Neural progenitor cell (in vitro differentiated cells): ENCODE data around the gene SMOC2. TPM values are rescaled to one million over a fixed set of nuclear protein-coding genes. Genes with fewer than 3 reads are reported as not detected.
A peak's percentile ranks its signal among the peaks of the same experiment; 100 is the strongest.

ENCODE experiments used
- DNase-seq: peaks from one replicate; pipeline ENCODE4 v3.0.0-alpha.2; 2016; ENCODE audit warnings: low spot score
- H2AFZ ChIP-seq: fragments of 200-600 bp; sonication (generic); replicated peaks from 2 replicates; pipeline ENCODE4 v1.6.1; 2016; ENCODE audit warnings: antibody characterized with exemption
- H3F3A ChIP-seq: fragments of 200-600 bp; sonication (generic); 2 replicates; pipeline ENCODE4 v1.6.1; 2016; ENCODE audit warnings: antibody characterized with exemption, low read depth
- H3K27ac ChIP-seq: fragments of 200-600 bp; sonication (generic); 2 replicates; pipeline ENCODE4 v1.5.1; 2016; ENCODE audit warnings: mild to moderate bottlenecking
- H3K27me3 ChIP-seq: fragments of 200-600 bp; sonication (generic); 2 replicates; pipeline ENCODE4 v1.6.1; 2016; ENCODE audit warnings: mild to moderate bottlenecking, moderate library complexity
- H3K36me3 ChIP-seq: fragments of 200-600 bp; sonication (generic); 2 replicates; pipeline ENCODE4 v1.5.1; 2016
- H3K4me1 ChIP-seq: fragments of 200-600 bp; sonication (generic); 2 replicates; pipeline ENCODE4 v1.6.1; 2016; ENCODE audit warnings: mixed run types
- H3K4me2 ChIP-seq: fragments of 200-600 bp; sonication (generic); 2 replicates; pipeline ENCODE4 v1.6.1; 2016
- H3K4me3 ChIP-seq: fragments of 200-600 bp; sonication (generic); 2 replicates; pipeline ENCODE4 v1.5.1; 2016
- H3K79me2 ChIP-seq: fragments of 200-600 bp; sonication (generic); 2 replicates; pipeline ENCODE4 v1.6.1; 2016; ENCODE audit warnings: low read depth
- H3K9ac ChIP-seq: fragments of 200-600 bp; sonication (generic); 2 replicates; pipeline ENCODE4 v1.6.1; 2016
- H3K9me3 ChIP-seq: fragments of 200-600 bp; sonication (generic); 2 replicates; pipeline ENCODE4 v1.5.1; 2016; ENCODE audit warnings: low read depth
- H4K20me1 ChIP-seq: fragments of 200-600 bp; sonication (generic); 2 replicates; pipeline ENCODE4 v1.6.1; 2016; ENCODE audit warnings: low read depth
- H3K27ac Mint-ChIP-seq: 3 replicates; pipeline ENCODE4 v1.8.0; 2021; ENCODE audit warnings: mixed read lengths
- H3K27me3 Mint-ChIP-seq: 2 replicates; pipeline ENCODE4 v1.8.0; 2022; ENCODE audit warnings: low read depth, mild to moderate bottlenecking, inconsistent platforms, moderate library complexity, mixed read lengths; ENCODE audit not compliant: insufficient read depth
- H3K36me3 Mint-ChIP-seq: 3 replicates; pipeline ENCODE4 v1.8.0; 2021; ENCODE audit warnings: mixed read lengths
- H3K4me1 Mint-ChIP-seq: 3 replicates; pipeline ENCODE4 v1.8.0; 2021; ENCODE audit warnings: mixed read lengths
- H3K4me3 Mint-ChIP-seq: 3 replicates; pipeline ENCODE4 v1.8.0; 2021; ENCODE audit warnings: mild to moderate bottlenecking, moderate library complexity, mixed read lengths
- H3K9me3 Mint-ChIP-seq: 3 replicates; pipeline ENCODE4 v1.8.0; 2020; ENCODE audit warnings: mixed read lengths
- CTCF ChIP-seq: fragments of 200-600 bp; sonication (generic); IDR thresholded peaks from 2 replicates; pipeline ENCODE4 v1.5.1; 2017; ENCODE audit warnings: antibody characterized with exemption, mild to moderate bottlenecking
- EZH2 ChIP-seq: fragments of 200-600 bp; sonication (generic); IDR thresholded peaks from 2 replicates; pipeline ENCODE4 v1.6.1; 2017; ENCODE audit warnings: antibody characterized with exemption, mild to moderate bottlenecking, moderate library complexity
- EZH2phosphoT487 ChIP-seq: fragments of 200-600 bp; sonication (generic); IDR thresholded peaks from 2 replicates; pipeline ENCODE4 v1.6.1; 2017; ENCODE audit warnings: antibody characterized with exemption
- total RNA-seq: library from RNA; depleted of rRNA; stranded (reverse); fragments of >200 nt; gene quantifications from 2 replicates; pipeline ENCODE4 v1.2.3, GENCODE V29; 2015; ENCODE audit warnings: low replicate concordance

Gene SMOC2
- total RNA-seq, 1 donor from 2014 or later, result 0.75 TPM

DNA sequence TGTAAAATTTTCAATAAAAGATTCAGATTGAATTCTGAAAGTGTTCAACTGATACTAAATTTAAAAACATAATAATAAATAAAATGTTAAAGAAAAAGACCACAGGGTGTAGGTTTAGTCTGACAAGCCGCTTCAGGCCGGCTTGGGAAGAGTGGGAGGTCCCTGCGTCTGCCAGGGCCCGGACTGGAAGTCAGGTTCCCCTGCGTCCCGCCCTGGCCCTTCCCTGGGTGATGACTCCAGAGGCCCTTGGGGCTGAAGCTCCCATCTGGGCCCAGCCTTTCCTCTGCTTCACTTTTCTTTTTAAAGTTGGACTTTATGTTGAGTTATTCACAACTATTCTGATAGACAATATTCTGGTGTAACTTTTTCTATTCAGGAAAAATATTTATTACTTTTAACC lies 93.3 kb downstream of the SMOC2 start:
- no peak overlapping the region for H2AFZ ChIP-seq
- TF ChIP-seq EZH2phosphoT487 (no peak), EZH2 (no peak)
- no peaks in the 10 kb centered on the region for H3K36me3 ChIP-seq
- peaks cover 35% of the 10 kb centered on the region for H3K4me1 ChIP-seq
- no peaks in the 10 kb centered on the region for H3K79me2 ChIP-seq
- H3K27me3 Mint-ChIP-seq, result peaks cover 8% of the 10 kb centered on the region
- H3K27ac ChIP-seq, result no peak overlapping the region
- no peaks in the 10 kb centered on the region for H3K9me3 Mint-ChIP-seq
- no peak for DNase-seq
- H3K4me3 Mint-ChIP-seq, result no peak overlapping the region
- H3K27ac Mint-ChIP-seq, result no peak overlapping the region
- no peak overlapping the region for H3K4me3 ChIP-seq
- H3K27me3 ChIP-seq, result no peaks in the 10 kb centered on the region
- peaks cover 41% of the 10 kb centered on the region for H3K4me1 Mint-ChIP-seq
- no peak overlapping the region for H3K4me2 ChIP-seq
- H3K9me3 ChIP-seq, result no peaks in the 10 kb centered on the region
- no peak overlapping the region for H3K9ac ChIP-seq
- peaks cover 12% of the 10 kb centered on the region for H3F3A ChIP-seq
- no peaks in the 10 kb centered on the region for H3K36me3 Mint-ChIP-seq
- no peaks in the 10 kb centered on the region for H4K20me1 ChIP-seq

- Mint-ChIP-seq H3K27ac (no peak overlapping the region), H3K9me3 (no peaks in the 10 kb centered on the region), H3K36me3 (no peaks in the 10 kb centered on the region), H3K4me3 (no peak overlapping the region), H3K27me3 (peaks cover 10% of the 10 kb centered on the region), H3K4me1 (peaks cover 30% of the 10 kb centered on the region)
- Histone ChIP-seq H3K9me3 (no peaks in the 10 kb centered on the region), H3K4me1 (peaks cover 38% of the 10 kb centered on the region), H3K27me3 (no peaks in the 10 kb centered on the region), H3K79me2 (no peaks in the 10 kb centered on the region), H3F3A (peaks cover 12% of the 10 kb centered on the region), H4K20me1 (no peaks in the 10 kb centered on the region), H2AFZ (no peak overlapping the region), H3K4me2 (no peak overlapping the region), H3K9ac (no peak overlapping the region), H3K27ac (no peak overlapping the region), H3K4me3 (no peak overlapping the region), H3K36me3 (no peaks in the 10 kb centered on the region)
- DNase-seq, result no peak
- TF ChIP-seq EZH2 (no peak), CTCF (no peak), EZH2phosphoT487 (no peak)
Observed at GRCh38 chr6:168535711-168536110, 94.7 kb downstream of the SMOC2 start.

DNA sequence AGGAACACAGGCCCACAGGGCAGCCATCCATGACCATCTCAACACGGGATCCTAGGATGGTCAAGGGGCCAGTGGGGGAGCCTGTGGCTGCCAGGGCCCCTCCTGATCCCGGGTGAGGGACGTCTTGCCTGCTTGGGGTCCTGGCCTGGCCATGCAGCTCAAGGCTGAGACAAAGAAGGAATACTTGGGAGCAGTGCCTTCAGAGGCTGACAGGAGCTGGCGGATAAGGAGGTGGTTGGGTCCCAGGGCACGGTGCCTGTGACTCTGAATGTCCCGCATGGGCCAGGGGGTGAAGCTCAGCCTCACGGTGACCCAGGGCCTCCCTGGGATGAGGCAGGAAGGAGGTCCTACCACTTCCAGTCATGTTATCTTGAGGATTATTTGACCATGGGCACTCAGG lies 95.2 kb downstream of the SMOC2 start:
- peaks cover 12% of the 10 kb centered on the region for H3F3A ChIP-seq
- H3K9me3 ChIP-seq, result no peaks in the 10 kb centered on the region
- H3K4me2 ChIP-seq, result no peak overlapping the region
- no peak overlapping the region for H3K4me3 Mint-ChIP-seq
- H3K36me3 ChIP-seq, result no peaks in the 10 kb centered on the region
- no peak for TF ChIP-seq EZH2phosphoT487
- TF ChIP-seq EZH2, result no peak
- no peak for TF ChIP-seq CTCF
- H3K79me2 ChIP-seq, result no peaks in the 10 kb centered on the region
- peaks cover 43% of the 10 kb centered on the region for H3K4me1 ChIP-seq
- no peak overlapping the region for H3K9ac ChIP-seq
- H3K27me3 Mint-ChIP-seq, result peaks cover 10% of the 10 kb centered on the region
- H3K27me3 ChIP-seq, result no peaks in the 10 kb centered on the region
- DNase-seq, result no peak
- H3K27ac ChIP-seq, result no peak overlapping the region
- no peaks in the 10 kb centered on the region for H3K9me3 Mint-ChIP-seq
- H4K20me1 ChIP-seq, result no peaks in the 10 kb centered on the region
- H3K27ac Mint-ChIP-seq, result no peak overlapping the region
- no peaks in the 10 kb centered on the region for H3K36me3 Mint-ChIP-seq
- no peak overlapping the region for H3K4me3 ChIP-seq
- peaks cover 29% of the 10 kb centered on the region for H3K4me1 Mint-ChIP-seq
- no peak overlapping the region for H2AFZ ChIP-seq

DNA sequence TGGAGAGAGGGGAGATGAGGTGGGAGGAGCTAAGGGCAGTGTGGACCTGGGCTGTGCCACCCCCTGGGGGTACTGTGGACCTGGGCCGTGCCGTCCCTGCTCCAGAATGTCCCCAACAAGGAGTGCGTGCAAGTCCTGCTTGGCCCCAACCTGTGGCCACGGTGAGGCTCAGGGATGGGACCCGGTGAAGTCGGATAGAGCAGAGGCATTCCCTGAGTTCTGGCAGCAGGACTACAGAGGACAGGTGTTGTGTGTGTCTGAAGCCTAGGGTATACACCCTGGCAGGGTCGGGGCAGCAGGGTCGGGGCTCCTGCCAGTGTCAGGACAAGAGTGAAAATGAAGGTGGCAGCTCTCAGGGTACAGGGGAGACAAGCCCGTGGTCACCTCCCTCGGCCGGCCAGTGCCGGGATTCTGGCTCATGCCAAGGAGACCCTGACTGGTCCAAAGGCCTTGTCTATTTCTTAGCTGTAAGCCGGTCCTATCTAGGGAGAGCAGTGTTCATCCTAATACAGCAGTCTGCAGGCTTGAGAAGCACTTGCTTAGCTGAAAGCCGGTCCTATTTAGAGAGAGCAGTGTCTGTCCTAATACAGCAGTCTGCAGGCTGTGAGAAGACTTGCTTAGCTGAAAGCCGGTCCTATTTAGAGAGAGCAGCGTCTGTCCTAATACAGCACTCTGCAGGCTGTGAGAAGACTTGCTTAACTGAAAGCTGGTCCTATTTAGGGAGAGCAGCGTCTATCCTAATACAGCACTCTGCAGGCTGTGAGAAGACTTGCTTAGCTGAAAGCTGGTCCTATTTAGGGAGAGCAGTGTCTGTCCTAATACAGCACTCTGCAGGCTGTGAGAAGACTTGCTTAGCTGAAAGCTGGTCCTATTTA lies 95.9 kb downstream of the SMOC2 start:
- Histone ChIP-seq H3K9ac (no peak overlapping the region), H3K27me3 (no peaks in the 10 kb centered on the region), H3K36me3 (no peaks in the 10 kb centered on the region), H3K79me2 (no peaks in the 10 kb centered on the region), H3K4me2 (peak overlapping the region; percentile 28), H3K27ac (peak overlapping the region; percentile 68), H3K4me3 (no peak overlapping the region), H3F3A (peaks cover 14% of the 10 kb centered on the region), H4K20me1 (no peaks in the 10 kb centered on the region), H2AFZ (peak overlapping the region; percentile 94), H3K9me3 (no peaks in the 10 kb centered on the region), H3K4me1 (peaks cover 43% of the 10 kb centered on the region)
- peak; percentile 45 for DNase-seq
- Mint-ChIP-seq H3K4me3 (no peak overlapping the region), H3K27me3 (peaks cover 10% of the 10 kb centered on the region), H3K9me3 (no peaks in the 10 kb centered on the region), H3K4me1 (peaks cover 26% of the 10 kb centered on the region), H3K27ac (peak overlapping the region; percentile 78), H3K36me3 (no peaks in the 10 kb centered on the region)
- TF ChIP-seq CTCF, result no peak
- TF ChIP-seq EZH2, result no peak
- no peak for TF ChIP-seq EZH2phosphoT487
